ENCODE measurements around the gene PCDHA3.
"Not testable (repeated sequence)": the region's sequence is repeated elsewhere in the genome, so short reads cannot be mapped to it uniquely, and the experiment has no call there.

Gene PCDHA3

DNA sequence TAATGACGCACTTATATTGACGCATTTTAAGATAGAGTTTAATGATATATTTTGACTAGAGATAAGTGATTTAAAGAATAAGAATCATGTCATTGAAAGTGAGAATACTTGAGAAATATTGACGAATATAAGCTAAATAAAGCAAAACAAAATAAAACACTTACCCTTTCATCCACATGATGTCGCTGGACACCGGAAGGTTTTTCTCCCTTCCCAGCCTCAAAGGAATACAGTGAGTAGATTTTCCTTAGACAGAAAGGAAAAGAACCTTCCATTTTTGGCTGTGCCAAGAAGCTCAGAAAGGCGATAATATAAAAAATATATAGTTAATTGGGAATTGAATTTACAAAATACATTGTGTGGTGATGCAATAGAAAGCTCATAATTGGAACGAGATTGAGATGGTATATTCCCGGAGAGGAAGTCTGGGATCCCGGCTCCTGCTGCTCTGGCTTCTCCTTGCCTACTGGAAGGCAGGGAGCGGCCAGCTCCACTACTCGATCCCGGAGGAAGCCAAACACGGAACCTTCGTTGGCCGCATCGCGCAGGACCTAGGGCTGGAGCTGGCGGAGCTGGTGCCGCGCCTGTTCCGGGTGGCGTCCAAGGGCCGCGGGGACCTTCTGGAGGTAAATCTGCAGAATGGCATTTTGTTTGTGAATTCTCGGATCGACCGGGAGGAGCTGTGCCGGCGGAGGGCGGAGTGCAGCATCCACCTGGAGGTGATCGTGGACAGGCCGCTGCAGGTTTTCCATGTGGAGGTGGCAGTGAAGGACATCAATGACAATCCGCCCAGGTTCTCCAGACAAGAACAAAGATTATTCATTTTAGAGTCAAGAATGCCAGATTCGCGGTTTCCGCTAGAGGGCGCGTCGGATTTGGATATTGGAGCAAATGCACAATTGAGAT, 20.8 kb downstream of the PCDHA3 start, which contains the start of gene PCDHA5:
Gene PCDHA5, plus strand, starts transcription at position 239 of the 906 bp plus-strand sequence.
- peak; percentile 11 for DNase-seq (ENCODE audit: low spot score)

DNA sequence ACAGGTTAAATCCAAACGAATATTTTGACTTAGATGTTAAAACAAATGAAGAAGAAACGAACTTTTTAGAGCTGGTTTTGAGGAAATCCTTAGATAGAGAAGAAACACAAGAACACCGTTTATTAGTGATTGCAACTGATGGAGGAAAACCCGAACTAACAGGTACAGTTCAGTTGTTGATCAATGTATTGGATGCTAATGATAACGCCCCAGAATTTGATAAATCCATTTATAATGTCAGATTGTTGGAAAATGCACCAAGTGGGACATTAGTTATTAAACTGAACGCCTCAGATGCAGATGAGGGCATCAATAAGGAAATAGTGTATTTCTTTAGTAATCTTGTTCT, 21.4 kb downstream of the PCDHA3 start:
- no peak for DNase-seq (ENCODE audit: low spot score)

DNA sequence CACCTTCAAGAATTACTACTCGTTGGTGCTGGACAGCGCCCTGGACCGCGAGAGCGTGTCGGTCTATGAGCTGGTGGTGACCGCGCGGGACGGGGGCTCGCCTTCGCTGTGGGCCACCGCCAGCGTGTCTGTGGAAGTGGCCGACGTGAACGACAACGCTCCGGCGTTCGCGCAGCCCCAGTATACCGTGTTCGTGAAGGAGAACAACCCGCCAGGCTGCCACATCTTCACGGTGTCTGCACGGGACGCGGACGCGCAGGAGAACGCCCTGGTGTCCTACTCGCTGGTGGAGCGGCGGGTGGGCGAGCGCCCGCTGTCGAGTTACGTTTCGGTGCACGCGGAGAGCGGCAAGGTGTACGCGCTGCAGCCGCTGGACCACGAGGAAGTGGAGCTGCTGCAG, 22.1 kb downstream of the PCDHA3 start:
- DNase-seq (ENCODE audit: low spot score): not testable (repeated sequence)

DNA sequence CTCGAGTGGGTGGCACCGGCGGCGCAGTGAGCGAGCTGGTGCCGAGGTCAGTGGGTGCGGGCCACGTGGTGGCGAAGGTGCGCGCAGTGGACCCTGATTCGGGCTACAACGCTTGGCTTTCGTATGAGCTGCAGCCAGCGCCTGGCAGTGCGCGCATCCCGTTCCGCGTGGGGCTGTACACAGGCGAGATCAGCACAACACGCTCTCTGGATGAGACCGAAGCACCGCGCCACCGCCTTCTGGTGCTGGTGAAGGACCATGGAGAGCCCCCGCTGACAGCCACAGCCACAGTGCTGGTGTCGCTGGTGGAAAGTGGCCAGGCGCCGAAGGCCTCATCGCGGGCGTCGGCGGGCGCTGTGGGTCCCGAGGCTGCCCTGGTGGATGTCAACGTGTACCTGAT, 22.6 kb downstream of the PCDHA3 start:
- DNase-seq (ENCODE audit: low spot score): no peak

DNA sequence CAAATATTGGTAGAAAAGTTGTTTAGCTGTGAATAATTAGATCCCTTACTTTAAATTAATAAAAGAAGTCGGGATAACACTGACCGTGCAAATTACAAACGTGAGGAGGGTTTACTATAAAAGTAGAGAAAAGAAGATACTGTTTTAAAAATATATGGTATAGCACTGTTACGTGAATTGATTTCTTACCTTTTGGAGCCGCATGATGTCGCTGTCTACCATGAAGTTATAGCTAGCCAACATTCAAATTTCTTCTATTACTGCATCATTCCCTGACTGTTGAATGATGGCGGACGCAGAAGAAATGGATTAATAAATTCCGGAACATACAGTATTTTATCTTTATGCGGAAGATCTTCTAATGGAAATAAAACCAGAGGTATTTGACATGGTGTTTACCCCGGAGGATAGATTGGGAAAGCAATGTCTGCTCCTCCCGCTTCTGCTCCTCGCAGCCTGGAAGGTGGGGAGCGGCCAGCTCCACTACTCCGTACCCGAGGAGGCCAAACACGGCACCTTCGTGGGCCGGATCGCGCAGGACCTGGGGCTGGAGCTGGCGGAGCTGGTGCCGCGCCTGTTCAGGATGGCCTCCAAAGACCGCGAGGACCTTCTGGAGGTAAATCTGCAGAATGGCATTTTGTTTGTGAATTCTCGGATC, 27.0 kb downstream of the PCDHA3 start, which contains the start of gene PCDHA6:
Gene PCDHA6, plus strand, starts transcription at position 257 of the 658 bp plus-strand sequence. Its CDS starts 132 bp downstream, at position 389.
- DNase-seq (ENCODE audit: low spot score): no peak

DNA sequence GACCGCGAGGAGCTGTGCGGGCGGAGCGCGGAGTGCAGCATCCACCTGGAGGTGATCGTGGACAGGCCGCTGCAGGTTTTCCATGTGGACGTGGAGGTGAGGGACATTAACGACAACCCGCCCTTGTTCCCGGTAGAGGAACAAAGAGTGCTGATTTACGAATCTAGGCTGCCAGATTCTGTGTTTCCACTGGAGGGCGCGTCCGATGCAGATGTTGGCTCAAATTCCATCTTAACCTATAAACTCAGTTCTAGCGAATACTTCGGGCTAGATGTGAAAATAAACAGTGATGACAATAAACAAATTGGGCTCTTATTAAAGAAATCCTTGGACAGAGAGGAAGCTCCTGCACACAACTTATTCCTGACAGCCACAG, 27.5 kb downstream of the PCDHA3 start:
- DNase-seq (ENCODE audit: low spot score): no peak

DNA sequence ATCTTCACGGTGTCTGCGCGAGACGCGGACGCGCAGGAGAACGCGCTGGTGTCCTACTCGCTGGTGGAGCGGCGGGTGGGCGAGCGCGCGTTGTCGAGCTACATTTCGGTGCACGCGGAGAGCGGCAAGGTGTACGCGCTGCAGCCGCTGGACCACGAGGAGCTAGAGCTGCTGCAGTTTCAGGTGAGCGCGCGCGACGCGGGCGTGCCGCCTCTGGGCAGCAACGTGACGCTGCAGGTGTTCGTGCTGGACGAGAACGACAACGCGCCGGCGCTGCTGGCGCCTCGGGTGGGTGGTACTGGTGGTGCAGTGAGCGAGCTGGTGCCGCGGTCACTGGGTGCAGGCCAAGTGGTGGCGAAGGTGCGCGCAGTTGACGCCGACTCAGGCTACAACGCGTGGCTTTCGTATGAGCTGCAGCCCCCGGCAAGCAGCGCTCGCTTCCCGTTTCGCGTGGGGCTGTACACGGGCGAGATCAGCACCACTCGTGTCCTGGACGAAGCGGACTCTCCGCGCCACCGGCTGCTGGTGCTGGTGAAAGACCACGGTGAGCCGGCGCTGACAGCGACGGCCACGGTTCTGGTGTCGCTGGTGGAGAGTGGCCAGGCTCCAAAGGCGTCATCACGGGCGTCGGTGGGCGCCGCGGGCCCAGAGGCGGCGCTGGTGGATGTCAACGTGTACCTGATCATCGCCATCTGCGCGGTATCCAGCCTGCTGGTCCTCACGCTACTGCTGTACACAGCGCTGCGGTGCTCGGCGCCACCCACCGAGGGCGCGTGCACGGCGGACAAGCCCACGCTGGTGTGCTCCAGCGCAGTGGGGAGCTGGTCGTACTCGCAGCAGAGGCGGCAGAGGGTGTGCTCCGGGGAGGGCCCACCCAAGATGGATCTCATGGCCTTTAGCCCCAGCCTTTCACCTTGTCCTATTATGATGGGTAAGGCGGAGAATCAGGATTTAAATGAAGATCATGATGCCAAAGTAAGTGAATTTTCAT, 28.9 kb downstream of the PCDHA3 start:
- not testable (repeated sequence) for DNase-seq (ENCODE audit: low spot score)

DNA sequence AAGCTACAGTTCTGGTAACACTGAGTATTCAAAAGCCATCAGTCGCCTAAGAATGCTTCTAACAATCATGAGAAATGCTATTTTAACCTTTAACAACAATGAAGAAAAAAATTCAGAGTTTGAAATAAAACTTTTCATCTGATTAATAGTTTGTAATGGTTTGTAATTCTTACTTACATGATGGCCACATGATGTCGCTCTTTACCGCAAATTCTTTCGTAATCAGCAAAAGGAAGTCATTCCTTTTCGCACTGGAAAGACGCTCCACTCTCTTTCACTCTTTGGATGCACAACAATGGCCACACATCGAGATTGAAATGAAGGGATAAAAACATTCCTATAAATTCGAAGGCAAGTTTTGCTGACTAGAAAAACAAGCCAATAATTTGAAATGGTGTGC, 33.1 kb downstream of the PCDHA3 start, which contains the start of gene PCDHA7:
Gene PCDHA7, plus strand, starts transcription at position 277 of the 400 bp plus-strand sequence. Its CDS starts 115 bp downstream, at position 392.
- DNase-seq (ENCODE audit: low spot score): no peak

DNA sequence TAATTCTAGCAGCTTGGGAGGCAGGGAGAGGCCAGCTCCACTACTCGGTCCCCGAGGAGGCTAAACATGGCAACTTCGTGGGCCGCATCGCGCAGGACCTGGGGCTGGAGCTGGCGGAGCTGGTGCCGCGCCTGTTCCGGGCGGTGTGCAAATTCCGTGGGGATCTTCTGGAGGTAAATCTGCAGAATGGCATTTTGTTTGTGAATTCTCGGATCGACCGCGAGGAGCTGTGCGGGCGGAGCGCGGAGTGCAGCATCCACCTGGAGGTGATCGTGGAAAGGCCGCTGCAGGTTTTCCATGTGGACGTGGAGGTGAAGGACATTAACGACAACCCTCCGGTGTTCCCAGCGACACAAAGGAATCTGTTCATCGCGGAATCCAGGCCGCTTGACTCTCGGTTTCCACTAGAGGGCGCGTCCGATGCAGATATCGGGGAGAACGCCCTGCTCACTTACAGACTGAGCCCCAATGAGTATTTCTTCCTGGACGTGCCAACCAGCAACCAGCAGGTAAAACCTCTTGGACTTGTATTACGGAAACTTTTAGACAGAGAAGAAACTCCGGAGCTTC, 33.7 kb downstream of the PCDHA3 start:
- not testable (repeated sequence) for DNase-seq (ENCODE audit: low spot score)

DNA sequence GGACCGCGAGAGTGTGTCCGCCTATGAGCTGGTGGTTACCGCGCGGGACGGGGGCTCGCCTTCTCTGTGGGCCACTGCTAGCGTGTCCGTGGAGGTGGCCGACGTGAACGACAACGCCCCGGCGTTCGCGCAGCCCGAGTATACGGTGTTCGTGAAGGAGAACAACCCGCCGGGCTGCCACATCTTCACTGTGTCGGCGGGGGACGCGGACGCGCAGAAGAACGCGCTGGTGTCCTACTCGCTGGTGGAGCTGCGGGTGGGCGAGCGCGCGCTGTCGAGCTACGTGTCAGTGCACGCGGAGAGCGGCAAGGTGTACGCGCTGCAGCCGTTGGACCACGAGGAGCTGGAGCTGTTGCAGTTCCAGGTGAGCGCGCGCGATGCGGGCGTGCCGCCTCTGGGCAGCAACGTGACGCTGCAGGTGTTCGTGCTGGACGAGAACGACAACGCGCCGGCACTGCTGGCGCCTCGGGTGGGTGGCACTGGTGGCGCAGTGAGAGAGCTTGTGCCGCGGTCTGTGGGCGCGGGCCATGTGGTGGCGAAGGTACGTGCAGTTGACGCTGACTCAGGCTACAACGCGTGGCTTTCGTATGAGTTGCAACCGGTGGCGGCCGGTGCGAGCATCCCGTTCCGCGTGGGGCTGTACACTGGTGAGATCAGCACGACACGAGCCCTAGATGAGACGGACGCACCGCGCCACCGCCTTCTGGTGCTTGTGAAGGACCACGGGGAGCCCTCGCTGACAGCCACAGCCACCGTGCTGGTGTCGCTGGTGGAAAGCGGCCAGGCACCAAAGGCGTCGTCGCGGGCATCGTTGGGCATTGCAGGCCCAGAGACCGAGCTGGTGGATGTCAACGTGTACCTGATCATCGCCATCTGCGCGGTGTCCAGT, 35.0 kb downstream of the PCDHA3 start:
- DNase-seq (ENCODE audit: low spot score): no peak

DNA sequence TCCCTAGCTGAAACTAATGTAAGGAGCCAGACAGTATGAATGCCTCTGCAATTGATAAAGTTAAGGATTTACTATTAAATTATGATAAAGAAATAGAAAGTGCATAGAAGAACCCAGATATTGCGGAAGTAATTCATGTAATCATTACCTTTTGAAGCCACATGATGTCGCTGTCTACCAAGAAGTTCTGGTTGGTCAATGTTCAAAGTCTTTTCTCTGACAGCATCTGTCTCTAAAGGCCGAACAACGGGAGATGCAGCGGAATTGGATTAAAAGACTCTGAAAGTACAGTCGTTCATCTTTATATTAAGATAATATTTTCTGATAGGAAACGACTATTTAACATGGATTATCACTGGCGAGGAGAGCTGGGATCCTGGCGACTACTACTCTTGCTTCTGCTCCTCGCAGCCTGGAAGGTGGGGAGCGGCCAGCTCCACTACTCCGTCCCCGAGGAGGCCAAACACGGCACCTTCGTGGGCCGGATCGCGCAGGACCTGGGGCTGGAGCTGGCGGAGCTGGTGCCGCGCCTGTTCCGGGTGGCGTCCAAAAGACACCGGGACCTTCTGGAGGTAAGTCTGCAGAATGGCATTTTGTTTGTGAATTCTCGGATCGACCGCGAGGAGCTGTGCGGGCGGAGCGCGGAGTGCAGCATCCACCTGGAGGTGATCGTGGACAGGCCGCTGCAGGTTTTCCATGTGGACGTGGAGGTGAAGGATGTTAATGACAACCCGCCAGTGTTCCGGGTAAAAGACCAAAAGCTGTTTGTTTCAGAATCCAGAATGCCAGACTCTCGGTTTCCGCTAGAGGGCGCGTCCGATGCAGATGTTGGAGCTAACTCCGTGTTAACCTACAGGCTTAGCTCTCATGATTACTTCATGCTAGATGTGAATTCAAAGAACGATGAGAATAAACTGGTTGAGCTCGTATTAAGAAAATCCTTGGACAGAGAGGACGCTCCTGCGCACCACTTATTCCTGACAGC, 40.4 kb downstream of the PCDHA3 start, which contains the start of gene PCDHA8:
Gene PCDHA8, plus strand, starts transcription at position 210 of the 985 bp plus-strand sequence. Its CDS starts 135 bp downstream, at position 345.
- DNase-seq (ENCODE audit: low spot score): peak; percentile 42

DNA sequence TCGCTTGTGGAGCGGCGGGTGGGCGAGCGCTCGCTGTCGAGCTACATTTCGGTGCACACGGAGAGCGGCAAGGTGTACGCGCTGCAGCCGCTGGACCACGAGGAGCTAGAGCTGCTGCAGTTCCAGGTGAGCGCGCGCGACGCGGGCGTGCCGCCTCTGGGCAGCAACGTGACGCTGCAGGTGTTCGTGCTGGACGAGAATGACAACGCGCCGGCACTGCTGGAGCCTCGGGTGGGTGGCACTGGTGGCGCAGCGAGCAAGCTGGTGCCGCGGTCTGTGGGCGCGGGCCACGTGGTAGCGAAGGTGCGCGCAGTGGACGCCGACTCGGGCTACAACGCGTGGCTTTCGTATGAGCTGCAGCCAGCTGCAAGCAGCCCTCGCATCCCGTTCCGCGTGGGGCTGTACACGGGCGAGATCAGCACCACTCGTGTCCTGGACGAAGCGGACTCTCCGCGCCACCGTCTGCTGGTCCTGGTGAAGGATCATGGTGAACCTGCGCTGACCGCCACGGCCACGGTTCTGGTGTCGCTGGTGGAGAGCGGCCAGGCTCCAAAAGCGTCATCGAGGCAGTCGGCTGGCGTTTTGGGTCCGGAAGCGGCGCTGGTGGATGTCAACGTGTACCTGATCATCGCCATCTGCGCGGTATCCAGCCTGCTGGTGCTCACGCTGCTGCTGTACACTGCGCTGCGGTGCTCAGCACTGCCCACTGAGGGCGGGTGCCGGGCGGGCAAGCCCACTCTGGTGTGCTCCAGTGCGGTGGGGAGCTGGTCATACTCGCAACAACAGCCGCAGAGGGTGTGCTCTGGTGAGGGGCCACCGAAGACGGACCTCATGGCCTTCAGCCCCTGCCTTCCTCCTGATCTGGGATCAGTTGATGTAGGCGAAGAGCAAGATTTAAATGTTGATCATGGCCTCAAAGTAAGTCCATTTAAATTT, 42.2 kb downstream of the PCDHA3 start:
- no peak for DNase-seq (ENCODE audit: low spot score)

DNA sequence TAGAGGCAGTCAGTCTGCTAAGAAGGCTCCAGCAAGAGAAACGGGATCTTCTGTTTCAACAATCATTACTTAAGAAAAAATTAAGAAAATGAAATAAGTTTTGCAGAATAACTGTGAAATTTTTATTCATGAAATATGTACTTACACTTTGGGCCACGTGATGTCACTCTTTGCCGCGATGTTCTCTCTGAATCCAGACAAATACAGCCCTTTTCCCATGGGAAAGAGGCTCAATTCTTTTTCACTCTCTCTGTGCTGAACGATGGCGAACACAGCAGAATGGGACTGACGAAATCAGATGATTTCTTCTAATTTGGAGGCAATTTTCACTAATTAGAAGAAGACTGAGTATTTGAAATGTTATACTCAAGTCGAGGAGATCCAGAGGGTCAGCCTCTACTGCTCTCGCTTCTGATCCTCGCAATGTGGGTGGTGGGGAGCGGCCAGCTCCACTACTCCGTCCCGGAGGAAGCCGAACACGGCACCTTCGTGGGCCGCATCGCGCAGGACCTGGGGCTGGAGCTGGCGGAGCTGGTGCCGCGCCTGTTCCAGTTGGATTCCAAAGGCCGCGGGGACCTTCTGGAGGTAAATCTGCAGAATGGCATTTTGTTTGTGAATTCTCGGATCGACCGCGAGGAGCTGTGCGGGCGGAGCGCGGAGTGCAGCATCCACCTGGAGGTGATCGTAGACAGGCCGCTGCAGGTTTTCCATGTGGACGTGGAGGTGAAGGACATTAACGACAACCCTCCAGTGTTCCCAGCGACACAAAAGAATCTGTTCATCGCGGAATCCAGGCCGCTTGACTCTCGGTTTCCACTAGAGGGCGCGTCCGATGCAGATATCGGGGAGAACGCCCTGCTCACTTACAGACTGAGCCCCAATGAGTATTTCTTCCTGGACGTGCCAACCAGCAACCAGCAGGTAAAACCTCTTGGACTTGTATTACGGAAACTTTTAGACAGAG, 47.6 kb downstream of the PCDHA3 start, which contains the start of gene PCDHA9:
Gene PCDHA9, plus strand, starts transcription at position 244 of the 964 bp plus-strand sequence. Its CDS starts 114 bp downstream, at position 358.
- not testable (repeated sequence) for DNase-seq (ENCODE audit: low spot score)

DNA sequence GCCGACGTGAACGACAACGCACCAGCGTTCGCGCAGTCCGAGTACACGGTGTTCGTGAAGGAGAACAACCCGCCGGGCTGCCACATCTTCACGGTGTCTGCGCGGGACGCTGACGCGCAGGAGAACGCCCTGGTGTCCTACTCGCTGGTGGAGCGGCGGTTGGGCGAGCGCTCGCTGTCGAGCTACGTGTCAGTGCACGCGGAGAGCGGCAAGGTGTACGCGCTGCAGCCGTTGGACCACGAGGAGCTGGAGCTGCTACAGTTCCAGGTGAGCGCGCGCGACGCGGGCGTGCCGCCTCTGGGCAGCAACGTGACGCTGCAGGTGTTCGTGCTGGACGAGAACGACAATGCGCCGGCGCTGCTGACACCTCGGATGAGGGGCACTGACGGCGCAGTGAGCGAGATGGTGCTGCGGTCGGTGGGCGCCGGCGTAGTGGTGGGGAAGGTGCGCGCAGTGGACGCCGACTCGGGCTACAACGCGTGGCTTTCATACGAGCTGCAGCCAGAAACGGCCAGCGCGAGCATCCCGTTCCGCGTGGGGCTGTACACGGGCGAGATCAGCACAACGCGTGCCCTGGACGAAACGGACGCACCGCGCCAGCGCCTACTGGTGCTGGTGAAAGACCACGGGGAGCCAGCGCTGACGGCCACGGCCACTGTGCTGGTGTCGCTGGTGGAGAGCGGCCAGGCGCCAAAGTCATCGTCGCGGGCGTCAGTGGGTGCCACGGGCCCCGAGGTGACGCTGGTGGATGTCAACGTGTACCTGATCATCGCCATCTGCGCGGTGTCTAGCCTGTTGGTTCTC, 49.2 kb downstream of the PCDHA3 start:
- not testable (repeated sequence) for DNase-seq (ENCODE audit: low spot score)
